HG03342 (cell line): Measurements from ENCODE around the gene CHD2.

Source experiments
- ATAC-seq: cut with Tn5 transposase; IDR thresholded peaks from one replicate; pipeline ENCODE4 v1.9.1; 2021; ENCODE audit warnings: mild to moderate bottlenecking, moderate library complexity; ENCODE audit not compliant: unreplicated experiment

The CHD2 gene

GRCh38 chr15:92954578-92954977 lies 54.5 kb downstream of the CHD2 start:
- no peak for ATAC-seq

GRCh38 chr15:92955706-92956105 lies 55.6 kb downstream of the CHD2 start:
- ATAC-seq, result no peak

GRCh38 chr15:92958105-92958504 lies 58.0 kb downstream of the CHD2 start:
- ATAC-seq, result no peak

- no peak for ATAC-seq
These were observed 59.1 kb downstream of the CHD2 start for GRCh38 chr15:92959219-92959618.

GRCh38 chr15:92960996-92961681 lies 61.0 kb downstream of the CHD2 start:
- ATAC-seq, result no peak

DNA sequence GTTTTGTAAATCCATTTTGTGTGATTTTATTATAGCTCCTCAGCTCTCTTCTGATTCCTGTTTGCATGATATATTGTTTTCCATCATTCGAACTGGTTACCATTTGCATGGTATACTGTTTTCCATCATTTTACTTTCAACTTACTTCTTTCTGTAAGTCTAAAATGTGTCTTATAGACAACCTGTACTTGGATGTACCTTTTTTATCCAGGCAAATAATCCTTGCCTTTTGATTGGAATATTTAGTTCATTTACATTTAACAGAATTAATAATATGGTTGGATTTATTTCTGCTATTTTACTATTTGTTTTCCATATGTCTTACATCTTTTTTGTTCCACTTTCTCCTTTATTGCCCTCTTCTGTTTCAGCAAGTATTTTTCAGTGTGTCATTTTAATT lies 62.8 kb downstream of the CHD2 start:
- no peak for ATAC-seq

DNA sequence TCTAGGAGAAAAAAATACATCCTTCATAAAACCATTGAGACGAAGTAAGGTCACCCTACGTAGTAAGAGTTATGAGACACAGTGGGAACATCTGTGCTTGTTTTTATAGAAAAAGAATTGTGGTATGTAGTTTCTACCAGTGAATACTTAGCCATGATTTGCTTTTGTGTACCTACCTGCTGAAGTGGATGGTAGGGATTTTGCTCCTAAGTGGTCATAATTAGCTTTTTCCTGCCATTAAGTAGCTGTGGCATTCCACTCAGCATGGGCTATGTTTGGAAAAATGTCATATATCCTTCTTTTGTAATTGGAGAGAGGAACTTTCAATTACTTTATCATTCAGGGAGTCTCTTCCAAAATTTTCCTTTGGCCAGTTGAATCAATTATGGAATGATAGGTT lies 63.7 kb downstream of the CHD2 start:
- no peak for ATAC-seq

DNA sequence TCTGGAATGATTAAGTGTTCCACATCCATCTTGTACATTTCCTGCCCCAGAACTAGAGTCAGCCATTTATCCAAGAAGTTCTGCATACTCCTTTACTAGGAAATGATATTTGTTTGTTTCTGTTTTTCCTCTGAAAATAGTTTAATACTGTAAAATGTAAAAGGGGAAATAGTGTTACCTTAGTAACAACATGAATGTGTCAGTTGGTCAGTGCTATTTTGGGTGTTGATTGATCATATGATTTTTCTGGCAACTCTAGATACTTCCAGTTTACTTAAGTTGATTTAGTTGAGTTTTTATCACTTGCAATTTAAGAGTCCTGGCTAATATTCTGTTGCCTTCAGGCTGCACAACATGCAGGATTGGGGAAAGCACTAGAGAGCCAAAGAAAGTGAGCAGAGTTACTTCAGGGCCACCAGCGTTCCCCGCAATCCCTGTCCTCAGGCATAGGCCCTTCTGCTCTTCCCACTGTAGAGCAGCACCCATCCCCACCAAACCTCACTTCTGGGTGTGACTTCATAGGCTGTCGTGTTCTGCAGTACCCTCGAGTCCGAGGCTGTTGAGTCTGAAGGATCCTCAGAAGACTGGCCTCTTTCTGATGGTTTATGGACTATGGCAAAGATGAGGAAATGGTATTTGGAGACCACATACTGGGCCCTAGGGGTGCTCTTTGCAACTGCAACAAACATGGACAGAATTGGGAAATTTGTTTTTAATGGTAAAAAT lies 69.0 kb downstream of the CHD2 start:
- ATAC-seq, result no peak

DNA sequence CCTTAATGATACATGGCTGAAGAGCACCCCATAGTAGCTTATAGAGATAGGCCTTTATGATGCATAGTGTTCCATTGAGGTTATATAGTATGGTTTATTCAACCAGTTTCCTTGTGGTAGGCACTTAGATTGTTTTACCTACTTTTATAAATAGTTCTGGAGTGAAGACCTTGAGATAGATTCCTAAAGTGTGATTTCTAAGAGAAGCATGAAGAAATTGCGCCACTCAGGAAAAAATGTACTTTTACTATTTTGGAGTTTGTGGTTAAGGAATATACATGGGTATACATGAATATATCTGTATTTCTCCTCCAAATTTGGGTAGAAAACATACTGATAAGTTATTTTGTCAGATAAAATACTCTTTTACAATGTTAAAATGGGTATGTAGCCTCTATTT lies 70.5 kb downstream of the CHD2 start:
- no peak for ATAC-seq

DNA sequence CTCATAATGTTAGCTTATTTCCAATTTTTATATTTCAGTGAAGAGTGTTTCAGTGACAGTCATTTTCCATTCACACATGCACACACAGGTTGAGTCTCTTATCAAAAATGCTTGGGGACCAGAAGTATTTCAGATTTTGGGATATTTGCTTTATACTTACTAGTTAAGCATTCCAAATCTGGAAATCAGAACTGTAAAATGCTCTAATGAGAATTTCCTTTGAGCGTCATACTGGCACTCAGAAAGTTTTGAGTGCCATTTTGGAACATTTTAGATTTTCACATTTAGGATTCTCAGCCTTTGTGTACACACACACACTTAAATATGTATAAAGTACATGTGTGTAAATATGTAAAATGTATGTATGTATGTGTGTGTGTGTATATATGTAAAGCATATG lies 71.0 kb downstream of the CHD2 start:
- no peak for ATAC-seq

DNA sequence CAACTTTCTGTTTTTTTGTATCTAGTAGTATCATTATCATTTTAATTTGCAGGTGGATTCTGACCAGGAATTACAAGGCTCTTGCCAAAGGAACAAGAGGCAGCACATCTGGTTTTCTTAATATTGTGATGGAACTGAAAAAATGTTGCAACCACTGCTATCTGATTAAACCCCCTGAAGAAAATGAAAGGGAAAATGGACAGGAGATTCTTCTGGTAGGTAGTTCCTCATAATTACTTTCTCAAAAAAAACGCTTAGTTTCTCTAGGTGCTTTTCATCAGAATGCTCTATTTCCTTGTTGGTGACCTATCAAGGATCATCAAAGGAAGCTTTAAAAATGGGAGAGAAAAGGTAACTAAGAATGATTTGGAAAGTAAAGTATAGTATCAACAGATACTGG lies 71.6 kb downstream of the CHD2 start:
- ATAC-seq, result no peak

GRCh38 chr15:92974183-92974915 lies 74.2 kb downstream of the CHD2 start:
- no peak for ATAC-seq

DNA sequence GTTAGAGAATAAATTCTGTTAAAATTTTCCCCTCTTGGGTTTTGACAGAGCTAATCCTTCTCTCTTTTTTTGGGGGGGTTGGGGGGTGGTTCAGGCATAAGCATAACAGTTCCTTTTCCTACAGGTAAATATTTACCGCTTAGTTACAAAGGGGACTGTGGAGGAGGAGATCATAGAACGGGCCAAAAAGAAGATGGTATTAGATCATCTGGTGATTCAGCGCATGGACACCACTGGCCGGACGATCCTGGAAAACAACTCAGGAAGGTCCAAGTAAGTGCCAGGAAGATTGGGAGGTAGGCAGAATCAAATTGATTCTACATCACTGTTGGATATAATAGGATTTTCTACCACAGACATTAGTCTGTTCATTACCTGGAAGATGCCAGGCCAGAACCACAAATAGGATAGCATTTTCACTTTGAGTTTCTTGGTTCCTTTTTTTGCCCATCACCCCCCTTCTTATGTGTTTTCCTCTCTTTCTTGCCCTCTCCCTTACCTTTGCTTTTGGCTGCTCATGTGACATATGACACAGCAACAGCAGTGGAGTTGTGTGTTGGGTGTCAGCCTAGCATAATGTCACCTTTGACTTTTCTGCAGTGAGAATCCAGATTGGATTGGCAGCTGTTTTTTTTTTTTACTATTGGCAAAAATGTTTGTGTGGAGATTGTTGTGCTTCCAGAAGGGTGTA lies 79.0 kb downstream of the CHD2 start:
- no peak for ATAC-seq

DNA sequence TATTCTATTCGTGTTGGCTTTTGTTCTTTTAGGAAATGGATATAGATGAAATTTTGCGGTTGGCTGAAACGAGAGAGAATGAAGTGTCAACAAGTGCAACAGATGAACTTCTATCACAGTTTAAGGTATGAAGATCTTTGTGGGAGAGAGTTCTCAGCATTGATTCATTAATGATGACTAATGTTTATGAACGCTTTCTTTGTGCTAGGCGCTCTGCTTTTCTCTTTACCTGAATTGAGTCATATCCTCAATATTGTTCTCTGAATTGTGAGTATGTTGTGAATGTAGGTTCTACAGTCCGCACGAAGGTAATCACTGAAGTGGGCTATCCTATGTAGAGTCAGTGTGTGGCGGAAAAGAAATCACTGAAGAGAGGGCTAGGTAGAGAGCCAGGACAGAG lies 81.2 kb downstream of the CHD2 start:
- no peak for ATAC-seq

GRCh38 chr15:92984161-92984560 lies 84.0 kb downstream of the CHD2 start:
- no peak for ATAC-seq

DNA sequence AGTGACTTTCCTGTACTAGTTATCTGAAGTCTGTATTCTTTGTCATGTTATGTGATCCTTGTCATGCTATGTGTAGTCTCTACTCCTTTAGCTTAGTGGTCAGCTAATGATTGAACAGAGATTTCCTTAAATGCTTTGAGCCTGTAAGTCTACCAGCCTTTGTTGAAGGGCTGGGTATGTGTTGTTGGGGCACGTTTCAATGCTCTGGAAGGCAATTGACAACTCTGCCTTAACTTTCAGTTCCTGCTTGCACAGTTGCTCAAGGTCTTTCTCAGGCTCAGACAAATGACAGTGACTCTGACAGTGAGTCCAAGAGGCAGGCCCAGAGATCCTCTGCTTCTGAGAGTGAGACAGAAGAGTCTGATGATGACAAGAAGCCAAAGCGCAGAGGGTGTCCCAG lies 89.3 kb downstream of the CHD2 start:
- ATAC-seq, result peak; percentile 71

GRCh38 chr15:92990031-92990430 lies 89.9 kb downstream of the CHD2 start:
- ATAC-seq, result no peak

GRCh38 chr15:92992720-92993119 lies 92.6 kb downstream of the CHD2 start:
- no peak for ATAC-seq

DNA sequence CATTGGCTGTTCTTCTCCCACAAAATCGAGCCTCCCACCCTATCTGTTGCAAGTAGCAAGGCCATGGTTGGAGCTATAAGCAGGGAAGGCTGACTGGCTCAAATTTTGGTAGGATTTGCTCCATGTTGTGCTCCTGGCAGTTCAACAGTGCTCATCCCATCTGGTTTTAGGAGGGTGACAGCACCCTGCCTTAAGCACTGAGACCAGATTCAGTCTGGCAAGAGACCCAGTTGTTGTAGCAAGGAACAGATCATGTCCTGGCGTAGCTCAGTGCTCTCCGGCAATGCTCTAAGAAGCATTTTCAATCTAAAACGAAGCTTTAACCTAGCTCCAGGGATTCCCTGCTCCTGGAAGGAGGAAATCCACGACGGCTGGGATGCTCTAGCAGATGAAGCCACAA lies 97.7 kb downstream of the CHD2 start:
- no peak for ATAC-seq

- no peak for ATAC-seq
These were observed 101.0 kb downstream of the CHD2 start for GRCh38 chr15:93001156-93001555.

DNA sequence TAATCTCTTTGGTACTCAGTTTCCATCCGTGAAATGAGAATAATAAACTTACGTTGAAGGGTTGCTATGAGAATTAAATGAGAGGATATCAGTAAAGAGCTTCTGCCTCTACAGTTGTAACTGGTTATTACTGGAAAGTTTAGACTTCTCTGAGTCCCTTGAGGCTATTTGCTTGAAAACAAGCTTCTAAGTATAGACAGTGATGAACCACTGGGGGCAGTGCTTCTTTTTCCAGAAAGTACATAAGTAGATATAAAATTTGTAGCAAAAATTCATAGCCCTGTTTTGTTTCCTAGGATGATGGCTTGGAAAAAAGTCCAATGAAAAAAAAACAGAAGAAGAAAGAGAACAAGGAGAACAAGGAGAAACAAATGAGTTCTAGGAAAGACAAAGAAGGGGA lies 101.8 kb downstream of the CHD2 start:
- no peak for ATAC-seq
